K562 (cell line): ENCODE results near the gene IPO13. TPM values are rescaled to one million over a fixed set of nuclear protein-coding genes. Genes with fewer than 3 reads are reported as not detected.

ENCODE experiments used
- ATAC-seq: fragments of 200-7000 bp; cut with Tn5 transposase; 3 replicates; pipeline ENCODE4 v1.9.1; 2020; ENCODE audit warnings: moderate library complexity
- BruUV-seq: library from RNA; stranded (reverse); fragments of 400-500 nt; replicated peaks from 2 replicates; lab custom pipeline; 2021; lab: Mats Ljungman, UMichigan
- CTCF ChIA-PET: fragments of 300-600 bp; formaldehyde crosslinking; extraction: SDS; loops from one replicate; lab custom pipeline; 2021; ENCODE audit warnings: low intra/inter-chr PET ratio; lab: Yijun Ruan, JAX
- POLR2A ChIA-PET: fragments of 300-600, 350-650 bp; sonication (Branson Sonifier 250); formaldehyde crosslinking; extraction: SDS; loops from one replicate; lab custom pipeline; 2021; ENCODE audit warnings: antibody characterized with exemption, inconsistent platforms; lab: Yijun Ruan, JAX
- DNase-seq, 4 experiments: peaks; one replicate each; pipeline versions ENCODE4 v3.0.0 to v3.0.0-alpha.2; 2011 to 2018; ENCODE audit warnings: low spot score in 3 of 4, mixed read lengths in 3 of 4; ENCODE audit errors: extremely low read depth in 1 of 4
- FAIRE-seq: peaks from 2 replicates; lab custom pipeline; 2011; peaks lifted over from hg19 to GRCh38; lab: Jason Lieb, UNC
- H2AFZ ChIP-seq: 2 replicates; pipeline ENCODE4 v1.6.0; 2011; ENCODE audit warnings: low read depth, low read length, control low read depth, inconsistent platforms
- H3K27ac ChIP-seq: fragments of 200-600 bp; 3 replicates; pipeline ENCODE4 v1.8.0; 2011; ENCODE audit warnings: low read depth, mild to moderate bottlenecking, control low read depth, inconsistent platforms, low read length, moderate library complexity, mixed read lengths; ENCODE audit errors: extremely low read depth
- H3K27me3 ChIP-seq, 2 experiments: fragments of 300-600 bp in 1 of 2; 2 replicates in 1 of 2; 3 replicates in 1 of 2; pipeline versions ENCODE4 v1.6.0 to v1.8.0; 2011; ENCODE audit warnings: inconsistent platforms in 2 of 2, low read length in 2 of 2, mild to moderate bottlenecking in 1 of 2, mixed read lengths in 1 of 2, moderate library complexity in 1 of 2; ENCODE audit not compliant: control insufficient read depth in 2 of 2, insufficient read depth in 2 of 2
- H3K36me3 ChIP-seq: fragments of 300-600 bp; 3 replicates; pipeline ENCODE4 v1.8.0; 2011; ENCODE audit warnings: mild to moderate bottlenecking, low read length, inconsistent platforms; ENCODE audit not compliant: control insufficient read depth, insufficient read depth
- H3K4me1 ChIP-seq, 2 experiments: fragments of 200-600 bp in 1 of 2; replicated peaks in 1 of 2; 2 replicates in 1 of 2; 3 replicates in 1 of 2; pipeline versions ENCODE4 v1.5.1 to v1.8.0; 2011; ENCODE audit warnings: inconsistent platforms in 2 of 2, low read length in 2 of 2, mild to moderate bottlenecking in 1 of 2, mixed read lengths in 1 of 2, moderate library complexity in 1 of 2; ENCODE audit not compliant: control insufficient read depth in 2 of 2, insufficient read depth in 2 of 2
- H3K4me2 ChIP-seq: 2 replicates; pipeline ENCODE4 v1.6.1; 2011; ENCODE audit warnings: low read length, control low read depth, inconsistent platforms, mixed read lengths; ENCODE audit not compliant: insufficient read depth
- H3K4me3 ChIP-seq: fragments of 200-600 bp; sonication (generic), shearing (Covaris generic); 2 replicates; pipeline ENCODE4 v1.5.1; 2016; ENCODE audit warnings: control low read depth, inconsistent platforms
- H3K79me2 ChIP-seq: fragments of 200-600 bp; 3 replicates; pipeline ENCODE4 v1.8.0; 2011; ENCODE audit warnings: low read length, inconsistent platforms; ENCODE audit not compliant: control insufficient read depth, insufficient read depth
- H3K9ac ChIP-seq, 2 experiments: 2 replicates each; pipeline versions ENCODE4 v1.6.0 to v1.6.1; 2011; ENCODE audit warnings: low read depth in 2 of 2, low read length in 2 of 2, control low read depth in 1 of 2, inconsistent platforms in 1 of 2, mild to moderate bottlenecking in 1 of 2, mixed read lengths in 1 of 2; ENCODE audit not compliant: insufficient read depth in 1 of 2
- H3K9me1 ChIP-seq: one replicate; pipeline ENCODE4 v1.6.0; 2011; ENCODE audit warnings: inconsistent platforms, mild to moderate bottlenecking, low read length, moderate library complexity; ENCODE audit not compliant: control insufficient read depth, insufficient read depth
- H3K9me3 ChIP-seq: replicated peaks from 2 replicates; pipeline ENCODE4 v1.5.1; 2011; ENCODE audit warnings: low read depth, low read length, inconsistent platforms; ENCODE audit not compliant: control insufficient read depth, insufficient read depth
- H4K20me1 ChIP-seq: replicated peaks from 2 replicates; pipeline ENCODE4 v1.6.1; 2011; ENCODE audit warnings: low read length, inconsistent platforms, mixed read lengths; ENCODE audit not compliant: control insufficient read depth, insufficient read depth
- CBFA2T3 ChIP-seq: fragments of 450-650 bp; IDR thresholded peaks from 2 replicates; pipeline ENCODE4 v1.6.1; 2017
- FOXA3 ChIP-seq, 2 experiments: fragments of 450-650 bp in 1 of 2; sonication (generic) in 1 of 2; formaldehyde crosslinking; IDR thresholded peaks in 1 of 2; conservative IDR thresholded peaks in 1 of 2; 2 replicates each; pipeline versions ENCODE4 v1.4.0 to v1.8.0; 2020 to 2022; ENCODE audit warnings: mild to moderate bottlenecking in 2 of 2, missing genetic modification reagents in 1 of 2
- HMG20B ChIP-seq: fragments of 250-450 bp; sonication (Bioruptor Pico); IDR thresholded peaks from 2 replicates; pipeline ENCODE4 v1.5.0; 2021; ENCODE audit warnings: mild to moderate bottlenecking
- RCOR1 ChIP-seq, 2 experiments: IDR thresholded peaks; 2 replicates each; pipeline ENCODE4 v1.6.1; 2012; ENCODE audit warnings: low read depth in 2 of 2, low read length in 2 of 2, borderline replicate concordance in 1 of 2, improper control_type of control experiment in 1 of 2
- SAP30 ChIP-seq: fragments of 200-600 bp; sonication (generic); IDR thresholded peaks from 2 replicates; pipeline ENCODE4 v1.6.1; 2012; ENCODE audit warnings: borderline replicate concordance, low read depth, mild to moderate bottlenecking, moderate library complexity, low read length, control low read depth, inconsistent platforms; ENCODE audit not compliant: insufficient read depth, poor library complexity, severe bottlenecking
- WHSC1 ChIP-seq: IDR thresholded peaks from one replicate; pipeline ENCODE4 v1.6.1; 2012; ENCODE audit warnings: low read length, control low read depth, inconsistent platforms
- ZNF584 ChIP-seq: fragments of 200-800 bp; sonication (Bioruptor generic); IDR thresholded peaks from 2 replicates; pipeline ENCODE4 v1.6.1; 2016; ENCODE audit warnings: low read depth, mild to moderate bottlenecking, missing genetic modification characterization, missing compliant biosample characterization
- WGBS: fragments of 100-300 bp; shearing (Covaris generic); methylation state at CpG from one replicate; pipeline ENCODE4 v1.1.6; 2016; ENCODE audit warnings: low coverage, mixed read lengths; ENCODE audit not compliant: insufficient coverage; ENCODE audit errors: missing lambda C conversion rate; 5-methylcytosine and 5-hydroxymethylcytosine counted together
- in situ Hi-C: fragments of 300-500 bp; cut with MboI; formaldehyde crosslinking; loops from 4 replicates; pipeline ENCODE4 v1.15.0; 2018; ENCODE audit warnings: inconsistent platforms, mixed read lengths
- intact Hi-C: fragments of 100-400 bp; cut with micrococcal nuclease; formaldehyde crosslinking; loops from 2 replicates; pipeline ENCODE4 v1.14.2; 2022
- polyA plus RNA-seq, 8 experiments: library from polyadenylated mRNA; depleted of rRNA in 4 of 8; stranded (reverse) in 5 of 8; unstranded in 3 of 8; fragments of >200 nt; fragmentation: Nextera tagmentation in 2 of 8; fragmentation: Illumina TruSeq in 1 of 8; extraction: Ambion mirVana in 2 of 8; extraction: Trizol in 1 of 8; gene quantifications; 2 replicates each; pipeline versions ENCODE4 v1.2.1 to v1.2.3, GENCODE V29; 2011 to 2014; ENCODE audit warnings: inconsistent platforms in 1 of 8, missing spikeins in 1 of 8
- total RNA-seq, 7 experiments: library from RNA; depleted of rRNA in 6 of 7; stranded (reverse); fragments of >200 nt in 6 of 7; fragmentation: Illumina TruSeq in 2 of 7; extraction: Trizol in 2 of 7; gene quantifications; 2 replicates each; pipeline versions ENCODE4 v1.2.1 to v1.2.3, GENCODE V29; 2011 to 2021; ENCODE audit warnings: low replicate concordance in 1 of 7
- TF ChIP-seq, protein P1 (sequence below), 2 experiments: IDR thresholded peaks in 1 of 2; conservative IDR thresholded peaks in 1 of 2; 2 replicates each; pipeline ENCODE4 v1.6.1; 2016; ENCODE audit warnings: low read depth in 2 of 2, mild to moderate bottlenecking in 1 of 2, missing compliant biosample characterization in 1 of 2, missing genetic modification characterization in 1 of 2, moderate library complexity in 1 of 2
- TF ChIP-seq, protein P2 (sequence below): sonication (generic); IDR thresholded peaks from 2 replicates; pipeline ENCODE4 v1.6.1; 2016
- TF ChIP-seq, protein P3 (sequence below): fragments of 450-650 bp; IDR thresholded peaks from 2 replicates; pipeline ENCODE4 v1.6.1; 2016
- TF ChIP-seq, protein P4 (sequence below), 2 experiments: fragments of 450-650 bp; conservative IDR thresholded peaks; 2 replicates each; pipeline ENCODE4 v1.6.1; 2017; ENCODE audit warnings: mild to moderate bottlenecking in 2 of 2, moderate library complexity in 2 of 2

IPO13 gene
- total and polyA plus RNA-seq, 9 of the 15 experiments (the other 6 are each of a cell fraction or from before 2014, with no cell fraction given), result 7.0 to 30.8 (median 16.2) TPM

DNA sequence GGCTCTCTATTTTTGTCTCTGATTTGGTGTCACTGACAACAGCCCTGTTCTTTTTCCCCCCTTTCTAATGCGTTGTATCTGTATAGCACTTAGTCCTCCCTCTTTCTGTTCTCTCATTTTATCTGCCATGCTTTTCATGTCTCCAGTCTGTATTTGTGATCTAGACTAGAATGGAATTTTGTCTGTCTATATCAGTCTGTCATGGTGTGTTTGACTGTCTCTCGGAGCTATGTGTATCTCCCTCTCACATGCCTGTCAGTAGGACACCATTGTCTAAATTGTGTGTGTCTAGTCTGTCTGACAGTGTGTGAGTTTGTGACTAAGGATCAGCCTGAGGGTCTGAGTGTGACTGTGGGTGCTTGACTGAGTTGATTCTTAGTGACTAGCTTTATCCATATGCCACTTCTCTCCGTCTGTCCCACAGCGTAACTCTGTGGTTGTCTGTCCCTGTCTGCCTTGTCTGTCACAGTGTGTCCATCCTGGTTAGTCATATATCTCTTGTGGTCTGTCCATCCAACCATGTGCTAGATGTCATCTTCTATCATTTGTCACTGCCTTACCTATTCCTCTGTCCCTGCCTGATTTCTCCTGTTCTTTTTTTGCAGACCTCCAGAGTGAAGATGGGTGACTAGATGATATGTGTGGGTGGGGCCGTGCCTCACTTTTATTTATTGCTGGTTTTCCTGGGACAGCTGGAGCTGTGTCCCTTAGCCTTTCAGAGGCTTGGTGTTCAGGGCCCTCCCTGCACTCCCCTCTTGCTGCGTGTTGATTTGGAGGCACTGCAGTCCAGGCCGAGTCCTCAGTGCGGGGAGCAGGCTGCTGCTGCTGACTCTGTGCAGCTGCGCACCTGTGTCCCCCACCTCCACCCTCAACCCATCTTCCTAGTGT, 30.9 kb downstream of the IPO13 start:
- Histone ChIP-seq H3K36me3 (peaks cover 65% of the 10 kb centered on the region), H2AFZ (no peak overlapping the region), H3K4me2 (peak overlapping the region; percentile 79), H3K9me1 (peaks cover 18% of the 10 kb centered on the region), H4K20me1 (peaks cover 27% of the 10 kb centered on the region), H3K4me3 (no peak overlapping the region), H3K4me1 (peaks cover 50 to 81% of the 10 kb centered on the region in 2 experiments), H3K27ac (peak overlapping the region; percentile 26; the same call in 1 of the 3 replicates), H3K27me3 (no peaks in the 10 kb centered on the region), H3K79me2 (peaks cover 75% of the 10 kb centered on the region), H3K9ac (peak overlapping the region in 1 of 2 experiments; percentile 97; a peak in 2 of 4 replicates), H3K9me3 (no peaks in the 10 kb centered on the region)
- DNase-seq (peak in 1 of 4 experiments; percentile 47), FAIRE-seq (peak; percentile 11), ATAC-seq (no peak)
- WGBS, result 68% methylated on average over 9 of the region's 9 CpGs
- no TSS peak for BruUV-seq
- in situ Hi-C loops, result no loop called here
- intact Hi-C loops, result no loop called here
- POLR2A ChIA-PET, result interaction anchor here (0.6 to 2.5 kb wide), 10 partner anchors 11 to 655 kb away, joined by 3 to 10 read pairs (median 4); partner anchors contain the start of gene CCDC24
- CTCF ChIA-PET, result no interaction called here
- TF ChIP-seq RCOR1 (IDR thresholded peaks at IDR 0.05; ENCODE audit: borderline replicate concordance in 1 of 2, low read depth in 2 of 2, low read length in 2 of 2) (no peak), SAP30 (peak; percentile 32), ZNF584 (no peak), WHSC1 (no peak), HMG20B (CRISPR knock-in tag) (no peak), CBFA2T3 (peak; percentile 28; the same call in 1 of the 2 replicates), FOXA3 (CRISPR knock-in tag; conservative IDR thresholded peaks at IDR 0.05 in 1 of 2, IDR thresholded peaks at IDR 0.05 in 1 of 2) (0 out of 4 replicates have a peak, but pooled peaks of 1 of the 2 experiments have one; percentile 70)
- TF ChIP-seq, protein P1, sequence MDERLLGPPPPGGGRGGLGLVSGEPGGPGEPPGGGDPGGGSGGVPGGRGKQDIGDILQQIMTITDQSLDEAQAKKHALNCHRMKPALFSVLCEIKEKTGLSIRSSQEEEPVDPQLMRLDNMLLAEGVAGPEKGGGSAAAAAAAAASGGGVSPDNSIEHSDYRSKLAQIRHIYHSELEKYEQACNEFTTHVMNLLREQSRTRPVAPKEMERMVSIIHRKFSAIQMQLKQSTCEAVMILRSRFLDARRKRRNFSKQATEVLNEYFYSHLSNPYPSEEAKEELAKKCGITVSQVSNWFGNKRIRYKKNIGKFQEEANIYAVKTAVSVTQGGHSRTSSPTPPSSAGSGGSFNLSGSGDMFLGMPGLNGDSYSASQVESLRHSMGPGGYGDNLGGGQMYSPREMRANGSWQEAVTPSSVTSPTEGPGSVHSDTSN (CRISPR knock-in tag; IDR thresholded peaks at IDR 0.05; ENCODE audit: low read depth), result no peak
- TF ChIP-seq, protein P1 (tag; conservative IDR thresholded peaks at IDR 0.05; ENCODE audit: low read depth), result 0 out of 2 replicates have a peak, but pooled peaks have one; percentile 44
- TF ChIP-seq, protein P2, sequence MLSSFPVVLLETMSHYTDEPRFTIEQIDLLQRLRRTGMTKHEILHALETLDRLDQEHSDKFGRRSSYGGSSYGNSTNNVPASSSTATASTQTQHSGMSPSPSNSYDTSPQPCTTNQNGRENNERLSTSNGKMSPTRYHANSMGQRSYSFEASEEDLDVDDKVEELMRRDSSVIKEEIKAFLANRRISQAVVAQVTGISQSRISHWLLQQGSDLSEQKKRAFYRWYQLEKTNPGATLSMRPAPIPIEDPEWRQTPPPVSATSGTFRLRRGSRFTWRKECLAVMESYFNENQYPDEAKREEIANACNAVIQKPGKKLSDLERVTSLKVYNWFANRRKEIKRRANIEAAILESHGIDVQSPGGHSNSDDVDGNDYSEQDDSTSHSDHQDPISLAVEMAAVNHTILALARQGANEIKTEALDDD, result peak; percentile 46; the same call in 1 of the 2 replicates
- TF ChIP-seq, protein P3, sequence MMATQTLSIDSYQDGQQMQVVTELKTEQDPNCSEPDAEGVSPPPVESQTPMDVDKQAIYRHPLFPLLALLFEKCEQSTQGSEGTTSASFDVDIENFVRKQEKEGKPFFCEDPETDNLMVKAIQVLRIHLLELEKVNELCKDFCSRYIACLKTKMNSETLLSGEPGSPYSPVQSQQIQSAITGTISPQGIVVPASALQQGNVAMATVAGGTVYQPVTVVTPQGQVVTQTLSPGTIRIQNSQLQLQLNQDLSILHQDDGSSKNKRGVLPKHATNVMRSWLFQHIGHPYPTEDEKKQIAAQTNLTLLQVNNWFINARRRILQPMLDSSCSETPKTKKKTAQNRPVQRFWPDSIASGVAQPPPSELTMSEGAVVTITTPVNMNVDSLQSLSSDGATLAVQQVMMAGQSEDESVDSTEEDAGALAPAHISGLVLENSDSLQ, result peak; percentile 88
- TF ChIP-seq, protein P4, sequence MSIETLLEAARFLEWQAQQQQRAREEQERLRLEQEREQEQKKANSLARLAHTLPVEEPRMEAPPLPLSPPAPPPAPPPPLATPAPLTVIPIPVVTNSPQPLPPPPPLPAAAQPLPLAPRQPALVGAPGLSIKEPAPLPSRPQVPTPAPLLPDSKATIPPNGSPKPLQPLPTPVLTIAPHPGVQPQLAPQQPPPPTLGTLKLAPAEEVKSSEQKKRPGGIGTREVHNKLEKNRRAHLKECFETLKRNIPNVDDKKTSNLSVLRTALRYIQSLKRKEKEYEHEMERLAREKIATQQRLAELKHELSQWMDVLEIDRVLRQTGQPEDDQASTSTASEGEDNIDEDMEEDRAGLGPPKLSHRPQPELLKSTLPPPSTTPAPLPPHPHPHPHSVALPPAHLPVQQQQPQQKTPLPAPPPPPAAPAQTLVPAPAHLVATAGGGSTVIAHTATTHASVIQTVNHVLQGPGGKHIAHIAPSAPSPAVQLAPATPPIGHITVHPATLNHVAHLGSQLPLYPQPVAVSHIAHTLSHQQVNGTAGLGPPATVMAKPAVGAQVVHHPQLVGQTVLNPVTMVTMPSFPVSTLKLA (conservative IDR thresholded peaks at IDR 0.05), result 0 out of 4 replicates have a peak, but pooled peaks of 1 of the 2 experiments have one; percentile 32
